Esophagus squamous epithelium (tissue), 4 donors: ENCODE measurements around the gene R3HDM4.

Source experiments
- POLR2A ChIP-seq, 4 donors: fragments of 450-650 bp; IDR thresholded peaks; one replicate each; pipeline ENCODE4 v1.6.1; 2017; ENCODE audit warnings: antibody characterized with exemption in 4 of 4, mild to moderate bottlenecking in 4 of 4, moderate library complexity in 3 of 4
- TF ChIP-seq, protein P1 (sequence below), 6 experiments: fragments of 450-650 bp in 4 of 6; fragments of 200-600 bp in 2 of 6; sonication (generic) in 2 of 6; IDR thresholded peaks; one replicate each; pipeline ENCODE4 v1.5.1; 2016 to 2019; ENCODE audit warnings: antibody characterized with exemption in 6 of 6, mild to moderate bottlenecking in 4 of 6, moderate library complexity in 4 of 6

DNA sequence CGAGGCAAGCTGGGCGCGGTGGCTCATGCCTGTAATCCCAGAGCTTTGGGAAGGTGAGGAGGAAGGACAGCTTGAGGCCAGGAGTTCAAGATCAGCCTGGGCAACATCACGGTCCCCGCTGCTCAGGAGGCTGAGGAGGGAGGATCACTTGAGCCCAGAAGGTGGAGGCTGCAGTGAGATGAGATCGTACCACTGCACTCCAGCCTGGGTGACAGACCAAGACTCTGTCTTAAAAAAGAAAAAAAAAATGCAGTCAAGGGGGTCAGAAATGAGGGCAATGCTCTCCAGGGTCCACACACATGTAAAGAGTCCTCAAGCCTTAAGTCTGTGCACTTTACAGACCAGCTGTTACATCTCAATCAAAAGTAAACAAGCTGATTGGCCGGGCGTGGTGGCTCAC is 8.5 kb downstream of the R3HDM4 start:
- TF ChIP-seq, protein P1, sequence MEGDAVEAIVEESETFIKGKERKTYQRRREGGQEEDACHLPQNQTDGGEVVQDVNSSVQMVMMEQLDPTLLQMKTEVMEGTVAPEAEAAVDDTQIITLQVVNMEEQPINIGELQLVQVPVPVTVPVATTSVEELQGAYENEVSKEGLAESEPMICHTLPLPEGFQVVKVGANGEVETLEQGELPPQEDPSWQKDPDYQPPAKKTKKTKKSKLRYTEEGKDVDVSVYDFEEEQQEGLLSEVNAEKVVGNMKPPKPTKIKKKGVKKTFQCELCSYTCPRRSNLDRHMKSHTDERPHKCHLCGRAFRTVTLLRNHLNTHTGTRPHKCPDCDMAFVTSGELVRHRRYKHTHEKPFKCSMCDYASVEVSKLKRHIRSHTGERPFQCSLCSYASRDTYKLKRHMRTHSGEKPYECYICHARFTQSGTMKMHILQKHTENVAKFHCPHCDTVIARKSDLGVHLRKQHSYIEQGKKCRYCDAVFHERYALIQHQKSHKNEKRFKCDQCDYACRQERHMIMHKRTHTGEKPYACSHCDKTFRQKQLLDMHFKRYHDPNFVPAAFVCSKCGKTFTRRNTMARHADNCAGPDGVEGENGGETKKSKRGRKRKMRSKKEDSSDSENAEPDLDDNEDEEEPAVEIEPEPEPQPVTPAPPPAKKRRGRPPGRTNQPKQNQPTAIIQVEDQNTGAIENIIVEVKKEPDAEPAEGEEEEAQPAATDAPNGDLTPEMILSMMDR (IDR thresholded peaks at IDR 0.05): no peak
- no peak for TF ChIP-seq POLR2A (IDR thresholded peaks at IDR 0.05)
